Natural killer cell (primary cell): ENCODE results near the gene MAP4K3. TPM values are rescaled to one million over a fixed set of nuclear protein-coding genes. Genes with fewer than 3 reads are reported as not detected.

Source experiments
- ATAC-seq, 3 donors: fragments of 150-1000 bp in 2 of 3; fragments of 200-7000 bp in 1 of 3; cut with Tn5 transposase; 1 replicate in 1 of 3; 2 replicates in 2 of 3; pipeline ENCODE4 v1.10.0; 2021; ENCODE audit warnings: mild to moderate bottlenecking in 2 of 3, moderate library complexity in 2 of 3
- DNase-seq, 2 donors: peaks; one replicate each; pipeline versions ENCODE4 v3.0.0 to v3.0.0-alpha.2; 2013 to 2021; ENCODE audit warnings: mixed read lengths in 1 of 2
- H3K27ac ChIP-seq: one replicate; pipeline ENCODE4 v1.5.1; 2013; ENCODE audit warnings: mild to moderate bottlenecking, low read length
- H3K27me3 ChIP-seq: one replicate; pipeline ENCODE4 v1.6.1; 2013; ENCODE audit warnings: low read length; ENCODE audit not compliant: control insufficient read depth, insufficient read depth
- H3K36me3 ChIP-seq: one replicate; pipeline ENCODE4 v1.6.1; 2013; ENCODE audit warnings: low read length; ENCODE audit not compliant: control insufficient read depth, insufficient read depth
- H3K4me1 ChIP-seq: one replicate; pipeline ENCODE4 v1.6.1; 2013; ENCODE audit warnings: low read length; ENCODE audit not compliant: control insufficient read depth, insufficient read depth
- H3K4me3 ChIP-seq: one replicate; pipeline ENCODE4 v1.5.1; 2013; ENCODE audit warnings: low read length
- H3K9me3 ChIP-seq: one replicate; pipeline ENCODE4 v1.6.1; 2013; ENCODE audit warnings: low read length; ENCODE audit not compliant: control insufficient read depth, insufficient read depth
- H3K27ac Mint-ChIP-seq, 2 donors: one replicate each; pipeline ENCODE4 v1.8.0; 2022; ENCODE audit warnings: mild to moderate bottlenecking in 2 of 2, mixed read lengths in 2 of 2, moderate library complexity in 1 of 2
- H3K27me3 Mint-ChIP-seq, 2 donors: one replicate each; pipeline ENCODE4 v1.8.0; 2022; ENCODE audit warnings: low read depth in 2 of 2, mixed read lengths in 2 of 2
- H3K36me3 Mint-ChIP-seq: one replicate; pipeline ENCODE4 v1.8.0; 2022; ENCODE audit warnings: mixed read lengths
- H3K4me1 Mint-ChIP-seq, 2 donors: one replicate each; pipeline ENCODE4 v1.8.0; 2022; ENCODE audit warnings: mixed read lengths in 2 of 2
- H3K4me3 Mint-ChIP-seq: one replicate; pipeline ENCODE4 v1.8.0; 2022; ENCODE audit warnings: mild to moderate bottlenecking, moderate library complexity, mixed read lengths
- H3K9me3 Mint-ChIP-seq, 2 donors: one replicate each; pipeline ENCODE4 v1.8.0; 2022; ENCODE audit warnings: mixed read lengths in 2 of 2
- CTCF ChIP-seq: fragments of 200-600 bp; IDR thresholded peaks from one replicate; pipeline ENCODE4 v1.8.0; 2022; ENCODE audit warnings: antibody characterized with exemption
- WGBS: methylation state at CpG from one replicate; pipeline ENCODE4 v1.1.7; 2013; ENCODE audit warnings: missing lambda C conversion rate; ENCODE audit not compliant: insufficient coverage; 5-methylcytosine and 5-hydroxymethylcytosine counted together
- intact Hi-C: fragments of 100-400 bp; cut with micrococcal nuclease; formaldehyde crosslinking; loops from one replicate; pipeline ENCODE4 v1.14.2; 2022
- total RNA-seq, 4 donors: library from RNA; stranded (reverse); fragments of 120-200 nt in 1 of 4; gene quantifications; one replicate each; pipeline versions ENCODE4 v1.2.3 to v1.2.4, GENCODE V29; 2013 to 2022

The MAP4K3 gene
- total RNA-seq, 3 donors from 2014 or later (not counting 1 experiment from before 2014, with no cell fraction given): 17.3 to 25.9 (median 20.3) TPM

GRCh38 chr2:39359453-39360038 is 77.5 kb downstream of the MAP4K3 start:
- intact Hi-C loops: no loop called here
- DNase-seq: no peak
- H3K27ac Mint-ChIP-seq: no peak overlapping the region

GRCh38 chr2:39356922-39357639 is 80.0 kb downstream of the MAP4K3 start:
- intact Hi-C loops: no loop called here
- whole genome bisulfite sequencing: no CpG with 5 or more reads among the region's 1 CpG
- peaks cover 12% of the 10 kb centered on the region for H3K36me3 Mint-ChIP-seq

More at GRCh38 chr2:39359453-39360038, 77.5 kb downstream of the MAP4K3 start:
- Histone ChIP-seq H3K4me1 (no peaks in the 10 kb centered on the region), H3K9me3 (peaks cover 21% of the 10 kb centered on the region), H3K36me3 (peaks cover 2% of the 10 kb centered on the region), H3K27ac (no peak overlapping the region), H3K4me3 (no peak overlapping the region), H3K27me3 (no peaks in the 10 kb centered on the region)
- H3K36me3 Mint-ChIP-seq: peaks cover 19% of the 10 kb centered on the region
- H3K9me3 Mint-ChIP-seq: peaks cover 2 to 14% of the 10 kb centered on the region in 2 donors
- H3K27me3 Mint-ChIP-seq: no peaks in the 10 kb centered on the region
- no peak for TF ChIP-seq CTCF
- H3K4me1 Mint-ChIP-seq: no peaks in the 10 kb centered on the region
- ATAC-seq: no peak
- no peak overlapping the region for H3K4me3 Mint-ChIP-seq
- 96% methylated on average over 5 of the region's 5 CpGs for WGBS

GRCh38 chr2:39350658-39351057 is 86.4 kb downstream of the MAP4K3 start:
- no CpG with 5 or more reads among the region's 3 CpGs for WGBS
- no peak overlapping the region for H3K27ac ChIP-seq
- no peaks in the 10 kb centered on the region for H3K36me3 Mint-ChIP-seq
- H3K36me3 ChIP-seq: no peaks in the 10 kb centered on the region
- H3K27me3 ChIP-seq: no peaks in the 10 kb centered on the region
- no peak for ATAC-seq
- H3K4me1 Mint-ChIP-seq: no peaks in the 10 kb centered on the region
- intact Hi-C loops: no loop called here
- TF ChIP-seq CTCF: no peak
- no peaks in the 10 kb centered on the region for H3K9me3 Mint-ChIP-seq
- H3K4me1 ChIP-seq: no peaks in the 10 kb centered on the region
- DNase-seq: no peak
- H3K4me3 ChIP-seq: no peak overlapping the region
- H3K27ac Mint-ChIP-seq: no peak overlapping the region
- H3K27me3 Mint-ChIP-seq: no peaks in the 10 kb centered on the region
- H3K4me3 Mint-ChIP-seq: no peak overlapping the region
- no peaks in the 10 kb centered on the region for H3K9me3 ChIP-seq

More at GRCh38 chr2:39356922-39357639, 80.0 kb downstream of the MAP4K3 start:
- H3K27ac Mint-ChIP-seq: no peak overlapping the region
- TF ChIP-seq CTCF: no peak
- H3K36me3 ChIP-seq: peaks cover 2% of the 10 kb centered on the region
- H3K27me3 ChIP-seq: no peaks in the 10 kb centered on the region
- ATAC-seq: no peak
- H3K4me1 Mint-ChIP-seq: no peaks in the 10 kb centered on the region
- H3K4me3 Mint-ChIP-seq: no peak overlapping the region
- H3K27me3 Mint-ChIP-seq: no peaks in the 10 kb centered on the region
- no peak overlapping the region for H3K4me3 ChIP-seq
- peaks cover 21% of the 10 kb centered on the region for H3K9me3 ChIP-seq
- no peak overlapping the region for H3K27ac ChIP-seq
- DNase-seq: no peak
- peaks cover 2 to 14% of the 10 kb centered on the region in 2 donors for H3K9me3 Mint-ChIP-seq
- H3K4me1 ChIP-seq: no peaks in the 10 kb centered on the region
